Stimulated activated CD8-positive, alpha-beta memory T cell treated with anti-CD3 and anti-CD28 coated beads, Interleukin-12 subunit alpha, Interleukin-12 subunit beta, amount 100 ng/mL, for 1 hour (primary cell): ENCODE data around the gene BAD.

Experiments
- DNase-seq: peaks from one replicate; pipeline ENCODE4 v3.0.0-alpha.2; 2020; ENCODE audit warnings: low read depth

The BAD gene

DNA sequence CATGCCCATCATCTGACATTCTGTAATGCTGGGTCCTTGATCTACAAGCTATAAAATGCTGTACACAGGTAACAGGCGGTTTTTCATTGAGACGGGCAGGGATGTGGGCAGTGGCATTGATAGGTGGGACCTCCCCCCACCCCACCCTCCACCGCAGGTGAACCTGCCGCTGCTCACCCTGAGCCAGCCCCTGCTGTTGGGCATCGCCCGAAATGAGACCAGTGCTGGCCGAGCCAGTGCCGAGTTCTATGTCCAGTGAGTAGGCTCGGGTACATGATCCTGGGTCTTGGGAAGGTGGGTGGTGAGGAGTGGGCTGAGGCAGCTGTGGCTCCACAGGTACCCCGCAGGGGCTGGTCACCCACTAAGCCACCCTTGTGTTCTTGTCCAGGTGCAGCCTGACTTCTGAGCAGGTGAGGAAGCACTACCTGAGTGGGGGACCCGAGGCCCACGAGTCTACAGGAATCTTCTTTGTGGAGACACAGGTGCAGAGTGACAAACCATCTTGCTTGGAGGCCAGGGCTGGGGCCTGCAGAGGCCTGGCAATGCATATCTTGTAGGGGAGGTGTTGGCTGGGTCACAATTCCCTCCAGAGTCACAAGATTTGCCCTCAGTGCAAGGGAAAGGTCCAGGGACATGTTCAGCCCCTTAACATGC is 55.2 kb downstream of the BAD start:
- DNase-seq = no peak

DNA sequence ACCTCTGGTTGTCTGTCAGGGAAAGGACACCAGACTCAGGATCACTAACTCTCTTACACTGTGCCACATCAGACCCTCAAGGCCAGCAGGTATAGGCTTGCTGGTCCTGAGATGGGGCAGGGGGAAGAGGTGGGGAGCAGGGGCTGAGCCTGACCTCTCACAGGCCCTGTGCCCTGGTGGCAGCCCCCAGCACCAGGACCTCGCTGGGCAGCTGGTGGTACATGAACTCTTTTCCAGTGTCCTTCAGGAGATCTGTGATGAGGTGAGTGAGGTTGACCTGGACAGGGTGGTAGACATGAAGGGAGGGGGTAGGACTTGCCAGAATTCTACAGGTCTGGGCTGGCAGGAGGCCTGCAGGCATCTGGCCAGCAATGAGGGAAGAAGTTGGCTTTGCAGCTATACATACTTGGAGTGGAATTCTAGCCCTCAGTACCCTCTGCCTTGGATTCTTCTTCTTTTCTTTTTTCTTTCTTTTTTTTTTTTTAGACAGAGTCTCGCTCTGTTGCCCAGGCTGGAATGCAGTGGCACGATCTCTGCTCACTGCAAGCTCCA is 57.0 kb downstream of the BAD start:
- no peak for DNase-seq

DNA sequence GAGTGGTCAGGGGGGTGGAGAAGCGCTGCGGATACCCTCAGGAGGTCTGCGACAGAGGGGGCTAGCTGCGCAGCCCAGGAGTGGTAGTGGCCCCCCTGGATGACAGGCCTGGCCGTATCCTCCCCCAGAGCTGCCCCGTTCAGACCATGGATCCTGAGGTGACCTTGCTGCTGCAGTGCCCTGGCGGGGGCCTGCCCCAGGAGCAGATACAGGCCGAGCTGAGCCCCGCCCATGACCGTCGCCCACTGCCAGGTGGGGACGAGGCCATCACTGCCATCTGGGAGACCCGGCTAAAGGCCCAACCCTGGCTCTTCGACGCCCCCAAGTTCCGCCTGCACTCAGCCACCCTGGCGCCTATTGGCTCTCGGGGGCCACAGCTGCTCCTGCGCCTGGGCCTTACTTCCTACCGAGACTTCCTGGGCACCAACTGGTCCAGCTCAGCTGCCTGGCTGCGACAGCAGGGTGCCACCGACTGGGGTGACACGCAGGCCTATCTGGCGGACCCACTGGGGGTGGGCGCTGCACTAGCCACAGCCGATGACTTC is 57.9 kb downstream of the BAD start:
- no peak for DNase-seq

DNA sequence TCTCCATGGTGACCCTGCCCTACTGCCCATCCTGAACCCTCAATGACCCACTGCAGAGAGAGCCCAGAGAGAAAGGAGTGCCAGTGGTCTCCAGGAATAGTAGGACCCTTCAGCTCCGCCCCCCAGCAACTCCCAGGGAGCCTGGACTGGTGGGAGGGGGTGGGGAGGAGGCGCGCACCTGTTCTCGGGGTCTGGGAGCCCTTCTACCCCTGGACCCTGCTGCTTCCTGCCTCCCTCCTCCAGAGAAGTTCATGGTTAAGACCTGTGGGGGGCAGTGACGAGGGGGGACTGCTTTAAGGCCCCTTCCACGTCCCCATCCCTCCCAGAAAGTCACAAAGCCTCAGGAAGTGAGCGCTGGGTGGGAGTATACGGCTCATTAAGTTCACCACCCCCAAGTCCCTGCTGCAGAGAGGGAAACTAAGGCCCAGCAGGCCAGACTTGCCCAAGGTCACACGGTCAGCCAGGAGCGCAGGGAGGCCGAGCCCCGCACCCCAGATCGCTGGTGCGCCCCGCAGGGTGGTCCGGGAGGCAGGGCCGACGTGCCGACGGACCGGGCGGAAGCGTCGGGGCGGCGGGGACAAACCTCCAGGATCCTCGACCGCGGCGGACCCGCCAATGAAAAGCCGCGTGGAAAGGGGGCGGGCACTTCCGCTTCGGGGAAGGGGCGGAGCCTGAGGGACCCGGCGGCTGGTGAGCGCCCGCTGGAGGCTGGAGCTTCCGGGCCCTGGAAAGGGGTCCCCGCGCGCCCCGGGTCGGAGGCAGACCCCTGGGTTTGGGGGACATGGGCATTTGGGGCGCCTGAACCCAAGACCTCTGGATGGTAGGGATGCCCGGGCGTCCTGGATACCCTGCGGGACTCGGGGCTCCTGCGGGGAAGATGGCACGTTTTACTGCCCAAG is 58.6 kb downstream of the BAD start, which contains the start of the genes NUDT22 and TRPT1:
Gene NUDT22 (plus strand): TSS at position 667 of the 899 bp plus-strand sequence. CDS start 379 bp downstream, outside the sequence.
Gene TRPT1 (minus strand): TSS at position 579 of the 899 bp plus-strand sequence. CDS start 326 bp downstream, at position 253.
- DNase-seq = peak; percentile 91

DNA sequence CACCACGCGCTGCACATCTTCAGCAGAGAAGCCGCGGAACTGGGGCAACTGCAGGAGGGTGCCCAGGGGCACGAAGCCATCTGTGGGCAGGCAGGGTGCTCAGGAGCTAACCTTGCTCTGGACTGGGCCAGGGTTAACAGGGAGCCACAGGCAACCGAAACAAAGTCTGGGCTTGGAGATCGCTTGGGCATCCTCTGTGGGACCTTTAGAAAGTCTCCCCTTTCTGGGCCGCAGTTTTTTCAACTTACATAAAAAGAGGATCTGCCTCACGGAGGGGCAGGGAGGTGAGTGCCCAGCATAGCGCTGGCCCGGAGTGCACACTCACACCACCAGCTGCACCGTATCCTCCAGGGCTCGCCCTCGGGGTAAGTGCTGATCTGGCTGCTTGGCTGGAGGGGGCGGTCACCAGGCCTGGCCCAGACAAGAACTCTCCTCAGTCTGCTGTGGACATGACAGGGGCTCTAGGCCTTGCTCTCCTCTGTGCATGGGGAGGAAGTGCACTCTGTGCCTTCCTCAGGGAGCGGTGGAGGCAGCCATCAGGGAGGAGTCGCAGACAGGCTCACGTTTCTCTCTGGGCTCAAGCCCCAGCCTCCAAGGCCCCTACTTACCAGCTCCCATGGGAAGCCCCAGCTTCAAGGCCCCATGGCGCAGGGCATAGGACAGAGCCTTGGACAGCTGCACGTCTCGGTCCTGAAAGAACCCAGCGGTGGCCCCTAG is 59.4 kb downstream of the BAD start:
- no peak for DNase-seq

DNA sequence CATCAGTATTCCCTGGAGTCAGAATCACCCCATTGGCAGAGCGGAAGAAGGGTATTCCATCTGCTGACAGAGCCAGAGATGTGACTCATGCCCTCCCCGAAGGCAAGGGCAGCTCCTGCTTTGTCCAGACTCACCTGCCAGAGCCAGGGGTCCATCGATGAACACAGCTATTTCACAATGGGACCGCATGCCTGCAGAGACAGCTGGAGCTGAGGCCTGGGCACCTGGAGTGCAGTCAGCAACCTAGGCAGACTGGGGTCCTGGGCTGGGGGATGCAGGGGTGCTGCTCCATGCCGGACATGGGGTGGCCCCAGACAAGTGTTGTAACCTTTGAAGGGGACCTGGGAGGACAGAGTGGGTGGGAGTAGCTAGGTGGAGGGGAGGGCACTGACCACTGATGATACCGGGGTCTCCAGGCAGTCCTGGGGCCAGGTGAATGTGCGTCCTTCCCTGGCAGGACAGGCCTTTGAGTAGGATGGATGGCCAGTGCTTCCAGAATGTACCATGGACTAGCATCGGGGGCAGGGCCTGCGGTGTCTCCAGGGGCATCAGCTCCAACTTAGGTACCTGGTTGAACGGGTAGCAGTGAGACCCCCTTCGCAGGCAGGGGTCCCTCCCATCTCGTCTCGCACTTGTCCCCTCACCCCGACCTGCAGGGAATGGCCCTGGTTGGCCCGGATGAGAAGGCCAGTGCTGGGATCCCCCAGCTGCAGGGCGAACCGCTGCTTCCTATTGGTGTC is 60.1 kb downstream of the BAD start:
- DNase-seq = no peak

DNA sequence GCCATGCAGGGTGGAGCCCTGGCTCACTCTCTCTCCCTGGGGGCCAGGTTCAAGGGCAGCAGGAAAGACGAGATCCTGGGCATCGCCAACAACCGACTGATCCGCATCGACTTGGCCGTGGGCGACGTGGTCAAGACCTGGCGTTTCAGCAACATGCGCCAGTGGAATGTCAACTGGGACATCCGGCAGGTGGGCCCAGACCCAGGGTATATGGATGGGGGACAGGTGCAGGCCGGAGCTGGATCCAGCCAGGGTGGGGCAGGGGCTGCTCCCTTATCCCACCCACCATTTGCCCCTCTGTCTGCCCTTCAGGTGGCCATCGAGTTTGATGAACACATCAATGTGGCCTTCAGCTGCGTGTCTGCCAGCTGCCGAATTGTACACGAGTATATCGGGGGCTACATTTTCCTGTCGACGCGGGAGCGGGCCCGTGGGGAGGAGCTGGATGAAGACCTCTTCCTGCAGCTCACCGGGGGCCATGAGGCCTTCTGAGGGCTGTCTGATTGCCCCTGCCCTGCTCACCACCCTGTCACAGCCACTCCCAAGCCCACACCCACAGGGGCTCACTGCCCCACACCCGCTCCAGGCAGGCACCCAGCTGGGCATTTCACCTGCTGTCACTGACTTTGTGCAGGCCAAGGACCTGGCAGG is 61.3 kb downstream of the BAD start:
- DNase-seq = no peak

DNA sequence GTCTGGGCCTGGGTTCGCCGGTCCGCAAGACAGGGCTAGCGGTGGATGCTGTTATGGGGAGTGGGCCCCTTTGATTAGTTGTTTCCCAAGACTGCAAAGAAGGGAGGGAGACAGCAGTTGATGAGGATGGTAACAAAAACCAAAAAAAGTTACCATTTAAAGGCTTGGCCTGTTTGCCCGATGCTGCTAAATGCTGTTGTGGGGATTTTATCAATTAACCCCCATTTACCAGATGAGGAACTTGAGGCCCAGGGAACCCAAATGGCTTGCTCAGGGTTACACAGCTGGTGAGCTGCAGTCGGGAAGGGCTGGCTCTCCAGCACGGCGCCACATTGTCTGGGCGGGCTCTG is 61.8 kb downstream of the BAD start:
- no peak for DNase-seq

DNA sequence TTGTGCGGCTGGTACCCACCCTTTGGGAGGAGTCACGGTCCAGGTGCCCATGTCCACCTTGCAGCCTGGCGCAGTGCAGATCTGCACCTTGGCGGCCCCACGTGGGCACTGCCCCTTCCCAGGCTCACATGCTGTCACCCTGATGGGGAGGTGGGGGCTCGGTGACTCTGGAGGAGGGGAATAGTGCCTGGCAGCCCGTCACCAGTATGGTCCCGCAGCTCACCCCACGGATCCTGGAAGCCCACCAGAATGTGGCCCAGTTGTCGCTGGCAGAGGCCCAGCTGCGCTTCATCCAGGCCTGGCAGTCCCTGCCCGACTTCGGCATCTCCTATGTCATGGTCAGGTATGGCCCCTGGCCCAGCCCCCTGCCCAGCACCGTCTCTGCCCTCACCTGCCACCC is 63.7 kb downstream of the BAD start:
- DNase-seq = no peak

DNA sequence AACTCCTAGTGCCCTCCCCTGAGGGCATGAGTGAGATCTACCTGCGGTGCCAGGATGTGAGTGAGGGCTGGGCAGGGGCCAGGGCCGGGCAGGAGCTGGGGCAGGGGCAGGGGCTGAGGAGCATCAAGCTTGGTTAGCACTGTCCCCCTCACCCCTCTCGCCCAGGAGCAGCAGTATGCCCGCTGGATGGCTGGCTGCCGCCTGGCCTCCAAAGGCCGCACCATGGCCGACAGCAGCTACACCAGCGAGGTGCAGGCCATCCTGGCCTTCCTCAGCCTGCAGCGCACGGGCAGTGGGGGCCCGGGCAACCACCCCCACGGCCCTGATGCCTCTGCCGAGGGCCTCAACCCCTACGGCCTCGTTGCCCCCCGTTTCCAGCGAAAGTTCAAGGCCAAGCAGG is 64.2 kb downstream of the BAD start:
- no peak for DNase-seq
